ENCODE results near the gene GZMM. TPM values are rescaled to one million over a fixed set of nuclear protein-coding genes. Genes with fewer than 3 reads are reported as not detected.

The GZMM gene
- total RNA-seq, 1 experiment from 2014 or later, result not detected

DNA sequence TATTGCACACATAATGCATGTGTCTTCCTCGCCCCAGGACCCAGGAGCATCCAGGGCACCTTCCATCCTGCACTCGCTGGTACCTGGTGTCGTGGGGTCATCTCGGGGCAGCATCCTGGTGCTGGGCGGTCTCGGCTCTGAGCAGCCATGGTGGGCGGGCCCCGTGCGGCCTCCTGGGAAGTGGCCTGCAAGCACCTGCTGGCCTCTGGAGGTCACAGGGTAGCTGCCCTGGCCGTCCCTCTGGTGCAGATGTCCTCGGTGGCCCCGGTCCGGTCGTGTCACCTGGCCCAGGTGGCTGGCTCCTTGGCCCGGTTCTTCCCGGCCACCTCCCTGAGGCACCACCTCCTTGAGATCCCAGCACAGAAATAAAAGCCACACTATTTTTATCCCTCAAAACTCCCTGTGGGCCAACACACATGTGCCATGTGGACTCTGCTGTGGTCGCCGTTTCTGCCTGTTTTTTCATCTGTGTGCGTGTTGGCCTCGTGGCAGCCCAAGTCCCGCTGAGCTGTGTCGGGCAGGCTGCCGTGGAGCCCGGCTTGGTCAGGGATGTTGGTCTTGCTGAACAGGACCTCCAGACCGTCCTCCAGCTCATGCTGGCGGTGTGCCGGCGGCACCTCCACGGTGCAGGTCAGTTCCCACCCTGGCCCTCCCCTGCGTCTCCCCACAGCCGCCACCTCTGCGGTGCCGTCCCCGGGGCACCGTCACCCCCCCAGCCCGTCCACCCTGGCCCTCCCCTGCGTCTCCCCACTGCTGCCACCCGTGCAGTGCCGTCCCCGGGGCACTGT lies 5.0 kb upstream of the GZMM start:
- Histone ChIP-seq H3K36me3 (ENCODE audit: low read depth, low read length) (0 out of 2 replicates have a peak, but pooled peaks cover 11% of the 10 kb centered on the region), H3F3A (ENCODE audit: low read length, unreplicated experiment) (no peaks in the 10 kb centered on the region), H4K20me1 (ENCODE audit: low read length) (peaks cover 13% of the 10 kb centered on the region), H3K9me2 (replicated peaks; ENCODE audit: low read length) (no peaks in the 10 kb centered on the region), H3K27ac (ENCODE audit: low read length) (no peak overlapping the region), H3K9me3 (ENCODE audit: low read length) (no peaks in the 10 kb centered on the region), H2AFZ (ENCODE audit: low read length) (no peak overlapping the region), H3K4me2 (ENCODE audit: low read length) (no peak overlapping the region), H3K4me3 (ENCODE audit: low read length) (no peak overlapping the region), H3K27me3 (ENCODE audit: low read length) (no peaks in the 10 kb centered on the region), H3K4me1 (ENCODE audit: insufficient read depth, low read length) (peaks cover 15% of the 10 kb centered on the region), H3K79me2 (ENCODE audit: low read length) (peaks cover 21% of the 10 kb centered on the region), H3K9ac (ENCODE audit: low read length) (no peak overlapping the region)
- CTCF ChIA-PET, result no interaction called here
- DNase-seq, result no peak
- BruUV-seq (replicated peaks), result no TSS peak
- intact Hi-C loops (cut with micrococcal nuclease), result no loop called here
- POLR2A ChIA-PET (ENCODE audit: unreplicated experiment), result no interaction called here
- no peak for TF ChIP-seq EZH2 (IDR thresholded peaks at IDR 0.05; ENCODE audit: low read length, unreplicated experiment)
- no peak for TF ChIP-seq EZH2phosphoT487 (IDR thresholded peaks at IDR 0.05; ENCODE audit: borderline replicate concordance, low read length)
- TF ChIP-seq CTCF (conservative IDR thresholded peaks at IDR 0.05; ENCODE audit: low read depth, low read length), result no peak
- no peak for ATAC-seq

DNA sequence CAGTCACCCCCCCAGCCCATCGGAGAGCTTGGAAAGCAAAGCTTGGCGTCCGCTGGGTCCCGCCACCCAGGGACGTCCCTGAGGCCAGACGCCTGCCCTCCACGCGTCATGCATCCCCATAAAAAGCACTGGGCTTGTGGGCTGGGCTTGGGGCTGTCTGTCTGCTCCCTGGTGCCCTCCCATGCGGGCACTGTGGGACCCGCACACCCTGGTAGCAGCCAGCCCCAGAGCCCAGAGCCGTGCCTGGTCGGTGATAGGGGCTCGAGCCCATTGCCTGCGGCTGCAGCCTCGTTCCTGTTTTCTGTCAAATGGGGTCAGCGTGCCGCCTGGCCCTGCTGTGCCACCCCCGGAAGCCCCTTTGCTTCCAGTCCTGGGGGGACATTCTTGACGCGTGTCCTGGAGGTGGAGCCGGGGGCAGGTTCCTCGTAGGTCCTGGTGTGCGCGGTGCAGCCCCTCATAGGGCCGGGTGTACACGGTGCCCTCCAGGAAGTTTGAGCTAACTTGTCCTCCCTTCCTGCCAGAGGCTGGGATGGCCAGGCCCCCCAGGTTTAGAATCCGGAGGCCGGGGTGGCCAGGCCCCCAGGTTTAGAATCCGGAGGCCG lies 4.3 kb upstream of the GZMM start:
- Histone ChIP-seq H3K27ac (ENCODE audit: low read length) (no peak overlapping the region), H3K4me1 (ENCODE audit: insufficient read depth, low read length) (peaks cover 10% of the 10 kb centered on the region), H3K27me3 (ENCODE audit: low read length) (no peaks in the 10 kb centered on the region), H3K4me2 (ENCODE audit: low read length) (no peak overlapping the region), H3K9me3 (ENCODE audit: low read length) (no peaks in the 10 kb centered on the region), H2AFZ (ENCODE audit: low read length) (no peak overlapping the region), H4K20me1 (ENCODE audit: low read length) (peaks cover 7% of the 10 kb centered on the region), H3K4me3 (ENCODE audit: low read length) (no peak overlapping the region), H3K79me2 (ENCODE audit: low read length) (peaks cover 15% of the 10 kb centered on the region), H3K36me3 (ENCODE audit: low read depth, low read length) (0 out of 2 replicates have a peak, but pooled peaks cover 11% of the 10 kb centered on the region), H3K9me2 (replicated peaks; ENCODE audit: low read length) (no peaks in the 10 kb centered on the region), H3F3A (ENCODE audit: low read length, unreplicated experiment) (no peaks in the 10 kb centered on the region), H3K9ac (ENCODE audit: low read length) (no peak overlapping the region)
- TF ChIP-seq EZH2 (IDR thresholded peaks at IDR 0.05; ENCODE audit: low read length, unreplicated experiment) (no peak), CTCF (conservative IDR thresholded peaks at IDR 0.05; ENCODE audit: low read depth, low read length) (no peak), EZH2phosphoT487 (IDR thresholded peaks at IDR 0.05; ENCODE audit: borderline replicate concordance, low read length) (no peak)
- ATAC-seq (no peak), DNase-seq (no peak)
- CTCF ChIA-PET, result no interaction called here
- no TSS peak for BruUV-seq (replicated peaks)
- intact Hi-C loops (cut with micrococcal nuclease), result no loop called here
- POLR2A ChIA-PET (ENCODE audit: unreplicated experiment), result no interaction called here

Data from PC-3 (cell line).